H1 (cell line): ENCODE results near the gene METTL21C. TPM values are rescaled to one million over a fixed set of nuclear protein-coding genes. Genes with fewer than 3 reads are reported as not detected.

Experiments
- TBP ChIP-seq: IDR thresholded peaks from 2 replicates; pipeline ENCODE4 v1.6.1; 2011; ENCODE audit warnings: low read depth, low read length, improper control_type of control experiment
- ZNF274 ChIP-seq: IDR thresholded peaks from 2 replicates; pipeline ENCODE4 v1.7.0; 2012; ENCODE audit warnings: low read length, borderline replicate concordance; ENCODE audit errors: extremely low read depth
- polyA plus RNA-seq, 7 experiments: library from polyadenylated mRNA; depleted of rRNA in 3 of 7; stranded (reverse) in 5 of 7; unstranded in 2 of 7; fragments of >200 nt in 5 of 7; fragments of 200-250 nt in 2 of 7; gene quantifications; 1 replicate in 5 of 7; 2 replicates in 1 of 7; 4 replicates in 1 of 7; pipeline versions ENCODE4 v1.2.1 to v1.2.3, GENCODE V29; 2011 to 2013; ENCODE audit warnings: missing spikeins in 2 of 7, mixed read lengths in 2 of 7
- total RNA-seq: library from RNA; stranded (reverse); fragmentation: NEBNext Ultra II Directional; extraction: Animal tissue kit (Norgen Biotek cat#: 25700); gene quantifications from 2 replicates; pipeline ENCODE4 v1.2.1, GENCODE V29; 2021

Gene METTL21C
- total and polyA plus RNA-seq, 2 of the 8 experiments (the other 6 are each of a cell fraction or from before 2014, with no cell fraction given) = not detected

DNA sequence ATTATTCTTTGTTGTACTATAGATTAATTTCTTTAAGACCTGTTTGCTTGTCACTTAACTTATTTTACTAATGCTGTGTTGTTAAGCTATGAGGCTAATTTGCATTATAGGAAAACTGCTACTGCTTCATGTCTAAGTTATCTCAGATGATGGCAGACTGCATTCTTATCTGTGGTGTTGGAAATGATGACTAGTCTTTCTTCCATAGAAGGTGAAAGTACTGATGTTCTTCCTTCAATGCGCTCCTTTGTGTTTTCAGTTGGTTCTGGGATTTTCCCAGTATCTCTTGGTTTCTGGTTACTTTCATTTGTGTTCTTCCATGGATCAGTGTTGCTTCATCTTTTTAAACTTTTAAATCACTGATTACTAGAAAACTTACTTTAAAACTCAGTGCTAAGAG lies 51.2 kb downstream of the METTL21C start (continued):
- TF ChIP-seq ZNF274 (no peak), TBP (no peak)
